Measurements from ENCODE around the gene RNF20. TPM values are rescaled to one million over a fixed set of nuclear protein-coding genes. Genes with fewer than 3 reads are reported as not detected.
"Not testable (repeated sequence)": the region's sequence is repeated elsewhere in the genome, so short reads cannot be mapped to it uniquely, and the experiment has no call there.

Gene RNF20
- total and polyA plus RNA-seq, 7 donors: 19.4 to 56.9 (median 41.1) TPM

DNA sequence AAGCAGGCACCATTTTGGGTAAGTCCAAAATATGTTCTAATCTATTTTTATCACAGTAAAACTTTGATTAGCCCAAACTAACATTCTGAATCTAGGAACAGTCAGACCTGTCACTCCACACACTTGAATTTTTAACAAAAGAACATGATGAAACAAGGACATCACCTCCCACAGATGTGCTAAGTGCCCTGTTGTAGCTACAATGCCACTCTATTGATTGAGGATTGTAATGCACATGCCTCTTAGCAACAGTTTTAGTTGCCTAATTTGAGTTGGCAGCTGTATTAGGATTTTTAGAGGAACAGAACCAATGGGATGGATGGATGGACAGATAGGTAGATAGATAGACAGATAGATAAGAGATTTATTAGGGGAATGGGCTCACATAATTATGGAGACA is 20.3 kb upstream of the RNF20 start:
- no peak overlapping the region for H3K4me3 ChIP-seq
- no peak for ATAC-seq
- TF ChIP-seq, protein P1, sequence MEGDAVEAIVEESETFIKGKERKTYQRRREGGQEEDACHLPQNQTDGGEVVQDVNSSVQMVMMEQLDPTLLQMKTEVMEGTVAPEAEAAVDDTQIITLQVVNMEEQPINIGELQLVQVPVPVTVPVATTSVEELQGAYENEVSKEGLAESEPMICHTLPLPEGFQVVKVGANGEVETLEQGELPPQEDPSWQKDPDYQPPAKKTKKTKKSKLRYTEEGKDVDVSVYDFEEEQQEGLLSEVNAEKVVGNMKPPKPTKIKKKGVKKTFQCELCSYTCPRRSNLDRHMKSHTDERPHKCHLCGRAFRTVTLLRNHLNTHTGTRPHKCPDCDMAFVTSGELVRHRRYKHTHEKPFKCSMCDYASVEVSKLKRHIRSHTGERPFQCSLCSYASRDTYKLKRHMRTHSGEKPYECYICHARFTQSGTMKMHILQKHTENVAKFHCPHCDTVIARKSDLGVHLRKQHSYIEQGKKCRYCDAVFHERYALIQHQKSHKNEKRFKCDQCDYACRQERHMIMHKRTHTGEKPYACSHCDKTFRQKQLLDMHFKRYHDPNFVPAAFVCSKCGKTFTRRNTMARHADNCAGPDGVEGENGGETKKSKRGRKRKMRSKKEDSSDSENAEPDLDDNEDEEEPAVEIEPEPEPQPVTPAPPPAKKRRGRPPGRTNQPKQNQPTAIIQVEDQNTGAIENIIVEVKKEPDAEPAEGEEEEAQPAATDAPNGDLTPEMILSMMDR (IDR thresholded peaks at IDR 0.05): no peak
- peaks cover 0 to 2% (median 0%) of the 10 kb centered on the region in 3 donors for H3K27me3 ChIP-seq (ENCODE audit: insufficient read depth in 3 of 3, low read length in 2 of 3)
- no peaks in the 10 kb centered on the region for H3K9me3 ChIP-seq
- H3K27ac ChIP-seq: no peak overlapping the region
- intact Hi-C loops (cut with DNase I): no loop called here
- H3K4me1 ChIP-seq: no peaks in the 10 kb centered on the region
- H3K36me3 ChIP-seq (ENCODE audit: insufficient read depth in 1 of 2, low read depth in 1 of 2): no peaks in the 10 kb centered on the region
- DNase-seq: no peak

DNA sequence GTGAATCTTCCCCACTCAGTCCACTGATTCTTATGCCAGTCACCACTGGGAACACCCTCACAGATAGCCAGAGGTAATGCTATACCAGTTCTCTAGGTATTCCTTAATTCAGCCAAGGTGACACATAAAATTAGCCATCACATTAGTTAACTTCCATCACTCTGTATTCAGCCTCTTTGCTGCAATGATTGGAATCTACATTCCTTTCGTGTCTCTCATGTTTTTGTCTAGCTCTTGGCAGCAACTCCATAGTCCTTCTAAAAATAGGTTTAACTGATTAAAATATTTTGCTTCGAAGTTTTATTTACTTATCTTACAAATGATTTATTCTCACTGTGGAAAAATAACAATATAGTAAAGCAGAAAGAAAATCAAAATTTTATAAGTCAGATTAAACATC is 19.6 kb upstream of the RNF20 start:
- H3K27ac ChIP-seq: no peak overlapping the region
- H3K27me3 ChIP-seq (ENCODE audit: insufficient read depth in 3 of 3, low read length in 2 of 3): peaks cover 0 to 2% (median 0%) of the 10 kb centered on the region in 3 donors
- no peaks in the 10 kb centered on the region for H3K36me3 ChIP-seq (ENCODE audit: insufficient read depth in 1 of 2, low read depth in 1 of 2)
- TF ChIP-seq, protein P1 (IDR thresholded peaks at IDR 0.05): no peak
- no peaks in the 10 kb centered on the region for H3K4me1 ChIP-seq
- WGBS, 3 donors: 8 to 17% (median 13%) methylated on average over 2 of the region's 2 CpGs
- ATAC-seq (no peak), DNase-seq (no peak)
- no peaks in the 10 kb centered on the region for H3K9me3 ChIP-seq
- H3K4me3 ChIP-seq: no peak overlapping the region
- intact Hi-C loops (cut with DNase I): no loop called here

DNA sequence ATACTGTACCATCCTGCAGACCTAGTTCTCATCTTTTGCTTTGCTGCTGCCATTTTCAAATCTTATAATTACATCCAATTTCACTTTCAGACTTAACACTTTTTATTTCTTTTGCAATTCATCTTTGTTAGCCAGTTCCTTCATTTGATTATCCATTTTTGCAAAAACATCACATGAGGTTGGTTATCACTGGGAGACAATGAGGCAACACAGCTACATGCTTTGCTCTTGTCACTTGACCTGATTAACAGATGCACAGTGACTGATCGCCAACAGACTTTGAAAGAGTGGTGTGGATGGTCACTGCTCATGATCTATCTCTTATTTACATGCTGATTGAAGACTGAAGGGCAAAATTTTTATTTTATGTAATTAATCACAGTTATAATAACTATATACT is 17.0 kb upstream of the RNF20 start:
- no peak for ATAC-seq
- TF ChIP-seq, protein P1 (IDR thresholded peaks at IDR 0.05): no peak
- WGBS, 3 donors: 76 to 87% (median 83%) methylated on average over 1 of the region's 1 CpG
- intact Hi-C loops (cut with DNase I): no loop called here
- Histone ChIP-seq H3K4me3 (no peak overlapping the region), H3K36me3 (ENCODE audit: insufficient read depth in 1 of 2, low read depth in 1 of 2) (no peaks in the 10 kb centered on the region), H3K9me3 (no peaks in the 10 kb centered on the region), H3K27me3 (ENCODE audit: insufficient read depth in 3 of 3, low read length in 2 of 3) (peaks cover 0 to 2% (median 0%) of the 10 kb centered on the region in 3 donors), H3K27ac (no peak overlapping the region), H3K4me1 (no peaks in the 10 kb centered on the region)
- DNase-seq: no peak

DNA sequence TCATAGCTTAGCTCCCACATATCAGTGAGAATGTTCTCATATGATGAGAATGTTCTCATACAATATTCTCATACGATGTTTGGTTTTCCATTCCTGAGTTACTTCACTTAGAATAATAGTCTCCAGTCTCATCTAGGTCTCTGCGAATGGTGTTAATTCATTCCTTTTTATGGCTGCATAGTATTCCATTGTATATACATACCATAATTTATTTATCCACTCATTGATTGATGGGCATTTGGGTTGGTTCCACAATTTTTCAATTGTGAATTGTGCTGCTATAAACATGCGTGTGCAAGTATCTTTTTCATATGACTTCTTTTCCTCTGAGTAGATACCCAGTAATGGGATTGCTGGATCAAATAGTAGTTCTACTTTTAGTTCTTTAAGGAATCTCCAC is 15.2 kb upstream of the RNF20 start:
- H3K36me3 ChIP-seq (ENCODE audit: insufficient read depth in 1 of 2, low read depth in 1 of 2); intact Hi-C loops (cut with DNase I); H3K27ac ChIP-seq; H3K9me3 ChIP-seq; H3K27me3 ChIP-seq (ENCODE audit: insufficient read depth in 3 of 3, low read length in 2 of 3); H3K4me1 ChIP-seq; DNase-seq; ATAC-seq; H3K4me3 ChIP-seq: not testable (repeated sequence)
- 94 to 96% (median 94%) methylated on average over 3 of the region's 3 CpGs for WGBS, 3 donors

DNA sequence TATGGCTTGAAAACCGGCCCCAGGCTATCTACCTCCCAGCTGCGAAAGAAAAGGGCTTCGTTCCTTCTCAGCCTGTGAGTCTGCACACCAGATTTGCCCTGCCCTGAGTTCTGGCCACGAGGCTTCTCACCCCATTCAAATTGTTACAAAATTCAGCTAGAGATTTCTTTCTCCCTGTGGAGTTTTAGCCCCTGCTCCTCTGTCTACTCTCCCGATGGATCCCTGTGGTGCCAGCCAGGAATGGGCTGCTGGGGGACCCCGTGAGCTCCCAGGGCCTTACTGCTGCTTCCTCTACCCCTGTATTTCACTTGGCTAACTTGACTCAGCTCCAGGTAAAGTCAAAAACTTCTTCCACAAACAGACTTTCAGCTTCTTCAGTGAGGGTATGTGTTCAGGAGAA is 9.3 kb upstream of the RNF20 start:
- no peaks in the 10 kb centered on the region for H3K9me3 ChIP-seq
- no peak for DNase-seq
- no peaks in the 10 kb centered on the region for H3K27me3 ChIP-seq (ENCODE audit: insufficient read depth in 3 of 3, low read length in 2 of 3)
- no peaks in the 10 kb centered on the region for H3K4me1 ChIP-seq
- H3K27ac ChIP-seq: no peak overlapping the region
- TF ChIP-seq, protein P1 (IDR thresholded peaks at IDR 0.05): no peak
- intact Hi-C loops (cut with DNase I): no loop called here
- H3K36me3 ChIP-seq (ENCODE audit: insufficient read depth in 1 of 2, low read depth in 1 of 2): no peaks in the 10 kb centered on the region
- H3K4me3 ChIP-seq: no peak overlapping the region
- WGBS, 3 donors: 81 to 86% (median 83%) methylated on average over 6 of the region's 6 CpGs
- no peak for ATAC-seq
